Activated CD4-positive, alpha-beta T cell treated with anti-CD3 and anti-CD28 coated beads, Interleukin-2, amount 10 ng/mL, durations not matched to agents 7 days and 5 days (primary cell): Measurements from ENCODE around the gene GLI2. TPM values are rescaled to one million over a fixed set of nuclear protein-coding genes. Genes with fewer than 3 reads are reported as not detected.

Experiments used
- CTCF ChIA-PET: fragments of 350-600 bp; sonication (Branson Sonifier 250); formaldehyde crosslinking; loops from one replicate; lab custom pipeline; 2021; ENCODE audit warnings: antibody characterized with exemption; lab: Charles Lee
- POLR2A ChIA-PET: fragments of 350-600 bp; sonication (Branson Sonifier 250); formaldehyde crosslinking; loops from one replicate; lab custom pipeline; 2021; ENCODE audit warnings: antibody characterized with exemption; lab: Charles Lee
- DNase-seq: peaks from one replicate; pipeline ENCODE4 v3.0.0-alpha.2; 2020
- H3K27ac Mint-ChIP-seq: one replicate; pipeline ENCODE4 v1.8.0; 2021; ENCODE audit warnings: mild to moderate bottlenecking, moderate library complexity, mixed read lengths
- H3K27me3 Mint-ChIP-seq: one replicate; pipeline ENCODE4 v1.8.0; 2021; ENCODE audit warnings: mixed read lengths
- H3K36me3 Mint-ChIP-seq: one replicate; pipeline ENCODE4 v1.8.0; 2021; ENCODE audit warnings: low read depth, mixed read lengths
- H3K4me1 Mint-ChIP-seq: one replicate; pipeline ENCODE4 v1.8.0; 2021; ENCODE audit warnings: mixed read lengths
- H3K4me3 Mint-ChIP-seq: one replicate; pipeline ENCODE4 v1.8.0; 2021; ENCODE audit warnings: mild to moderate bottlenecking, moderate library complexity, mixed read lengths
- H3K9me3 Mint-ChIP-seq: one replicate; pipeline ENCODE4 v1.8.0; 2021; ENCODE audit warnings: mixed read lengths
- total RNA-seq, 2 experiments: library from RNA; stranded (reverse); gene quantifications; one replicate each; pipeline ENCODE4 v1.2.3, GENCODE V29; 2021

Gene GLI2
- total RNA-seq, 2 experiments from 2014 or later, result 0.07 to 0.12 TPM

DNA sequence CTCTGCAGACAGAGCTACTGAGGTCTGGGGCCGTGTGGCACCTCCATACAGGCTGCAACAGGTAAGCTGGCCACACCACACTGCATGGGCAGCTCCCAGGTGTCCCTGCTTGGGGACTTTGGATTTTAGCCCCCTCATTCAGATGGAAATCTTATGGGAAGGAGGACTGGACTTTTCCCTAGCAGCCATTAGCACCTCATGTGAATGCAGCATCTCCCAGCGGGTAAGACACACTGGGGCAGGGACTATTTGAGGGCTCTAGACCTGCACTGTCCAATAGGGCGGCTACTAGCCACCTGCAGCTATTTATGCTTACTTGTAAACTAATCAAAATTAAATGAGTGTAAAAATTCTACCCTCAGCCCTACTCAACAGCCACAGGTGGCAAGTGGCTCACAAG, 34.2 kb upstream of the GLI2 start:
- H3K36me3 Mint-ChIP-seq, result no peaks in the 10 kb centered on the region
- ChIA-PET POLR2A (no interaction called here), CTCF (no interaction called here)
- H3K4me1 Mint-ChIP-seq, result no peaks in the 10 kb centered on the region
- peaks cover 17% of the 10 kb centered on the region for H3K27me3 Mint-ChIP-seq
- no peak overlapping the region for H3K4me3 Mint-ChIP-seq
- no peak overlapping the region for H3K27ac Mint-ChIP-seq
- DNase-seq, result no peak
- H3K9me3 Mint-ChIP-seq, result no peaks in the 10 kb centered on the region

DNA sequence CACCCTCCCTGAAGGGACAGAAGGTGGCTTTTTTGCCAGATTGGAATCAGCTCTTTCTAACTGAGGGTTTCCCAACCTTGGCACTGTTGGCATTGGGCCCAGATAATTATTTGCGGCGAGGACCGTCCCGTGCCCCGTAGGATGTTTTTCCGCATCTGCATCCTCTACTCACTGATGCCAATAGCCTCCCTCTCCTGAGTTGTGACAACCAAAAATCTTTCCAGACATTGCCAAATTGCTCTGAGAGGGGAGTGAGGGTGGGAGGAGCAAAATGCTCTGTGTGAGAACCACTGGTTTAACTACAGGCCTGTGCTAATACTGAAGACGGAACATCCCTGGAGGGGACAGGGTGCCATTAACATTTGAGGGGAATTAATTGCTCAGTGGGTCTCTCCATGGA, 33.6 kb upstream of the GLI2 start:
- no peaks in the 10 kb centered on the region for H3K4me1 Mint-ChIP-seq
- CTCF ChIA-PET, result no interaction called here
- H3K27ac Mint-ChIP-seq, result no peak overlapping the region
- DNase-seq, result no peak
- H3K27me3 Mint-ChIP-seq, result peaks cover 12% of the 10 kb centered on the region
- H3K36me3 Mint-ChIP-seq, result no peaks in the 10 kb centered on the region
- no peak overlapping the region for H3K4me3 Mint-ChIP-seq
- H3K9me3 Mint-ChIP-seq, result no peaks in the 10 kb centered on the region
- POLR2A ChIA-PET, result no interaction called here

DNA sequence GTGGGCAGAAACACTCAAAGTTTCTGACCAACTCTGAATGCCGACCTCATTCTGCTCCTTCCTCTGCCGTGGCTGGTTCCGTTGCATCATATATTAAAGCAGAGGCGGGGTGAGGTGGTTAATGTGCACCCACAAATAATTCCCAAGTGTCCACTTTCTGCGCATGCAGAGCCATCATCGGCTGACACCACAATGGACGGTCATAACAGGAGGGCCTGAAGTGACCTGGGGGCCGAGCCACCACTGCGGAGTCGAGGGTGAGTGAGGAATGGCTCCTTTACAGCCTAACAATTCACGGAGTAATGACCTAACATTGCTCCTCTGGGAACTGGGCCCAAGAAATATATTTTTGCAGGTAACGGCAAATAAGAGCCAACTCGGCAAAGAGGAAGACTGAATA, 32.9 kb upstream of the GLI2 start:
- H3K27me3 Mint-ChIP-seq, result peaks cover 10% of the 10 kb centered on the region
- no peak overlapping the region for H3K27ac Mint-ChIP-seq

DNA sequence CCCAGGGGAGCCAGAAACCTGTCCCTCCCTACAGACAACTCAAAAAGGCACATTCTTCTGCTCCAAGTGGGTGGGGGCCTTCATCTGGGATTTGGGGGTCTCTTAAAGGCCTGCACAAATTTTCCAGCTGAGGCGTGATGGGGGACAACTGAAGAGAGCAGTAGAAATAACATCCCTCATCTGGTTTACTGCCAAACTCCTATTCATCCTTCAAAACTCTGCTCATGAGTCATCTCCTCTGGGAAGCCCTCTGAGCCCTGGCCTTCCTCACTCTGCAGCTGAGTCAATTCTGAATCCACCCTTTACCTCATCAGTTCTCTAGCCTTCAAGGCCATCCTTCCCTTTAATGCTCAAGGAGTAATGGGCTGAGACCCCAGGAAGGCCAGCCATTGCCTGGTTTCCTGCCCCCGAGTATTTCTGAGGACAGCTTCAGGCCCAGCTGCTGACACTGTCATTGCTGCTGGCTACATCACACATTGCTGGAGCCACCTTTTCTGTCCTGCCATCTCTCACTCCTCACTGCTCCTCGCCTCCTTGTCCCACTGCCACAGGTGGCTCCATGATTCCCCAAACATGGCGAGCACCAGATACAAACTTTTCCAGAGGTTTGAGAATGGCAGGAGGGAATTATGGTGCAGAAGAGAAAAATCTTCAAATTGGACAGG, 32.2 kb upstream of the GLI2 start:
- Mint-ChIP-seq H3K9me3 (no peaks in the 10 kb centered on the region), H3K4me3 (no peak overlapping the region), H3K4me1 (no peaks in the 10 kb centered on the region), H3K27ac (no peak overlapping the region), H3K27me3 (peaks cover 10% of the 10 kb centered on the region), H3K36me3 (no peaks in the 10 kb centered on the region)
- DNase-seq, result no peak
- POLR2A ChIA-PET, result no interaction called here
- CTCF ChIA-PET, result no interaction called here

More for the DNA sequence above, 32.9 kb upstream of the GLI2 start:
- no peaks in the 10 kb centered on the region for H3K4me1 Mint-ChIP-seq
- ChIA-PET POLR2A (no interaction called here), CTCF (no interaction called here)
- no peaks in the 10 kb centered on the region for H3K9me3 Mint-ChIP-seq
- H3K36me3 Mint-ChIP-seq, result no peaks in the 10 kb centered on the region
- DNase-seq, result no peak
- no peak overlapping the region for H3K4me3 Mint-ChIP-seq

DNA sequence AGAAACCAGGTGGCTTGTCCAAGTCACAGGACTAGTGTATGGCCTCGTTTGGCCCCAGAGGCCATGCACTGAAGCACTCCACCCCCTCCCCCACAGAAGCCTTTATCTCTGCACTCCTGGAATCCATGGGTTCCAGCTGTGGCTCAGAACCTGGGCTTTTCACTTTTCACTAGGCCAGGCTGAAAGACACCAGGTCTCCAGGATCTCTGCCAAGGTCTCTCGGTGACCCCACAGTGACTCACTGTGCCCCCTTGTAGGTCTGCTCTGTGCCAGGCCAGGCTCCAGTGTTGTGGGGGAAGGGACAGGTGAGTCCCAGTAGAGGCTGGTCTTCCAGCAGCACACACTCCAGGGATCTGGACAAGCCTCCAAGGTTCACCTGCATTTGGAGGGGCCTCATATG, 31.0 kb upstream of the GLI2 start:
- no peaks in the 10 kb centered on the region for H3K36me3 Mint-ChIP-seq
- no peak overlapping the region for H3K27ac Mint-ChIP-seq
- H3K4me1 Mint-ChIP-seq, result no peaks in the 10 kb centered on the region
- H3K27me3 Mint-ChIP-seq, result peaks cover 8% of the 10 kb centered on the region
- DNase-seq, result no peak
- H3K4me3 Mint-ChIP-seq, result no peak overlapping the region
- H3K9me3 Mint-ChIP-seq, result no peaks in the 10 kb centered on the region
- ChIA-PET POLR2A (no interaction called here), CTCF (no interaction called here)

DNA sequence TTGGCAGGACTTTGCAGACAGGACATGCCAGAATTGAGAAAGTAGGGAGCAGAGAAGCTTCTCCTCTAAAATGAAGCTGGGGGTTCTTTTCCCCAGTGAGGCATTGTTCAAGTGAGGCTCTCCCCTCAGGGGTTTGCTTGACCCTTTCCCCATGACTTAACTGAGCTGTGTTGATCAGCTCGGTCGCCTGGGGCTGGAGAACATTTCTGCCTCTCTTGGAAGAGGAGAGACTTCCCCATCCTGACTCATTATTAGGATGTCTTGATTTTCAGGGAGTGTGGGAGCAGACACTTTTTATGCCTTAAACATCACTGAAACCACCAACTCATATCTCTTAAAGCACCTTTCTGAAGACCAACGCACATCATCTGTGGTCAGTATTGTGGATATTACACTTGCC, 27.9 kb upstream of the GLI2 start:
- ChIA-PET CTCF (no interaction called here), POLR2A (no interaction called here)
- H3K36me3 Mint-ChIP-seq, result no peaks in the 10 kb centered on the region
- DNase-seq, result no peak
- H3K4me1 Mint-ChIP-seq, result peaks cover 8% of the 10 kb centered on the region
- H3K27me3 Mint-ChIP-seq, result peaks cover 11% of the 10 kb centered on the region
- H3K4me3 Mint-ChIP-seq, result no peak overlapping the region
- H3K9me3 Mint-ChIP-seq, result no peaks in the 10 kb centered on the region
- no peak overlapping the region for H3K27ac Mint-ChIP-seq

DNA sequence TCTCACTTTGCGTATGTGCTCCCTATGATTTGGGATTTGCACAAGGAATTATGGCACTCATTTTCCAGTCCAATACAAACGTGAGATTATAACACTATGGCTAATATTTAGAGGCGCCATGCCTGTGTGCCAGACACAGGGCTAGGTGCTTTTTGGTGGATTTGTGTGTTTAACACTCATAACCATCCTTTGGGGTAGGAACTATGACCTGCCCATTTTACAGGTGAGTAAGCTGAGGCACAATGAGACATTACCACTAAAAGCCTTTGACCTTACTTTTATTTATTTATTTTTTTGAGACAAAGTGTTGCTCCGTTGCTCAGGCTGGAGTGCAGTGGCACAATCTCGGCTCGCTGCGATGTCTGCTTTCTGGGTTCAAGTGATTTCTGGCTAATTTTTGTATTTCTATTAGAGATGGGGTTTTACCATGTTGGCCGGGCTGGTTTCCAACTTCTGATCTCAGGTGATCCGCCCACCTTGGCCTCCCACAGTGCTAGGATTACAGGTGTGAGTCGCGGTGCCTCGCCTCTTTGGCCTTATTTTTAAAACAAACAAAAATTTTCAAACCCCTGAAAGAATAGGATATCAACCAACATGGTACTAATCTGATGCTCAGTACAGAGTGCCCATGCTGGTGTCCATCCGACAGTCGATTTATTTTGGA, 26.6 kb upstream of the GLI2 start:
- no peak for DNase-seq
- ChIA-PET CTCF (no interaction called here), POLR2A (no interaction called here)
- Mint-ChIP-seq H3K27me3 (peaks cover 18% of the 10 kb centered on the region), H3K4me1 (peaks cover 9% of the 10 kb centered on the region), H3K27ac (no peak overlapping the region), H3K36me3 (no peaks in the 10 kb centered on the region), H3K9me3 (no peaks in the 10 kb centered on the region), H3K4me3 (no peak overlapping the region)

DNA sequence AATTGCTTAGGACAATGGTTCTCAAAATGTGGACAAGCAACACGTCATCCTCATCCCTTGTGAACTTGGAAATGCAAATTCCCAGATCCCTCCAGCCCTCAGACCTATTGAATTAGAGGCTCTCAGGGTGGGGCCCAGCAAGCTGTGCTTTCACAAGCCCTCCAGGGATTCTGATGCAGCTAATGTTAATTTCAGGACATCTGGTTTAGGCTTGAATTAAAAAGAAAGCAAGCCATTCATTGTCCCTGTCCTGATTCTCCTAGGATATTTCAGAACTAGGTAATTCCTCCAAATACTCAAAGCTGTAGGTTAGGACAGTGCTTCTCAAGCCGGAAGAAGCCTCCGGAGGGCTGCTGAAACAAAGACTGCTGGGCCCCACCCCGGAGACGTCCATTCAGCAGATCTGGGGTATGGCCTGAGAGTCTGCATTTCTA, 26.0 kb upstream of the GLI2 start:
- Mint-ChIP-seq H3K4me3 (no peak overlapping the region), H3K27ac (no peak overlapping the region), H3K36me3 (no peaks in the 10 kb centered on the region), H3K4me1 (peaks cover 9% of the 10 kb centered on the region), H3K27me3 (peaks cover 18% of the 10 kb centered on the region), H3K9me3 (no peaks in the 10 kb centered on the region)
- CTCF ChIA-PET, result no interaction called here
- POLR2A ChIA-PET, result no interaction called here
- DNase-seq, result no peak

DNA sequence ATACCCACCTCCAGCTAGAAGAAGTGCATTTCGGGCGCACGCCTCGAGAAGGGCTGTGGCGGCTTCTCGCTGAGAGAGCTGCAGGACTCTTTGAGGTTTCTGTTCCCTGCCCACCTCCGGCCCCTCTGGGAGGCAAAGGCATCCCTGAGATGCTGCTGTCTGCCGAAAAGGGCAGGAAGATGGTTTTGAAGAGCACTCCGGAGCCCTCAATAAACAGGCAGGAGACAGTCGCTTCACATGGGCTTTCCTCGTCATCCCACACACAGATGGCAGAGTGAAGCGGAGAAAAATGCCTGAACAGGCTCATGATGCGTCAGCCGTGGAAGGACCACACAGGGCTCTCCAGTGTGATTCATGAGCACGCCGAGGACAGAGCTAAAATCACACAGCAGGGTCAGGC, 25.4 kb upstream of the GLI2 start:
- CTCF ChIA-PET, result no interaction called here
- H3K4me3 Mint-ChIP-seq, result no peak overlapping the region
- no peak for DNase-seq
- POLR2A ChIA-PET, result no interaction called here
- H3K9me3 Mint-ChIP-seq, result no peaks in the 10 kb centered on the region
- peaks cover 9% of the 10 kb centered on the region for H3K4me1 Mint-ChIP-seq
- no peaks in the 10 kb centered on the region for H3K36me3 Mint-ChIP-seq
- peaks cover 18% of the 10 kb centered on the region for H3K27me3 Mint-ChIP-seq
- H3K27ac Mint-ChIP-seq, result no peak overlapping the region

DNA sequence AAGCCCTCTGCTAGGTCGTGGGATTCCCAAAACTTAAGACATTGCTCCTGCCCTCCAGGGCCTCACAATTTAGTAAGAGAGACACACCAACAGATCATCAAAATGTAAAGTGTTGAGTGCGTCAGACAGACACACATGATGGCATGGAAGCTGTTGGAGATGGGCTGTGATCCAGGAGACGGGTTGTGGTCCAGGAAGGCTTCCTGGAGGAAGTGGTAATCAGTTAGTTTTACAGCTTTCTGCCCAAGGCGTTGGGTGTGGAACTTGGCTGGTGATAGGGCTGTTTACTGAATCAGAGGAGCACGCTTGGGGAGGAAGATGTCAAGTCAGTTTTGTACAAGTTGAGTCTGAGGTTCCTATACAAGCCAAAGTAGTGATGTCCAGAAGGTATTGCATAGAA, 24.0 kb upstream of the GLI2 start:
- H3K9me3 Mint-ChIP-seq, result no peaks in the 10 kb centered on the region
- H3K4me3 Mint-ChIP-seq, result no peak overlapping the region
- peaks cover 9% of the 10 kb centered on the region for H3K4me1 Mint-ChIP-seq
- peaks cover 19% of the 10 kb centered on the region for H3K27me3 Mint-ChIP-seq
- ChIA-PET POLR2A (no interaction called here), CTCF (no interaction called here)
- H3K36me3 Mint-ChIP-seq, result no peaks in the 10 kb centered on the region
- no peak overlapping the region for H3K27ac Mint-ChIP-seq
- no peak for DNase-seq

DNA sequence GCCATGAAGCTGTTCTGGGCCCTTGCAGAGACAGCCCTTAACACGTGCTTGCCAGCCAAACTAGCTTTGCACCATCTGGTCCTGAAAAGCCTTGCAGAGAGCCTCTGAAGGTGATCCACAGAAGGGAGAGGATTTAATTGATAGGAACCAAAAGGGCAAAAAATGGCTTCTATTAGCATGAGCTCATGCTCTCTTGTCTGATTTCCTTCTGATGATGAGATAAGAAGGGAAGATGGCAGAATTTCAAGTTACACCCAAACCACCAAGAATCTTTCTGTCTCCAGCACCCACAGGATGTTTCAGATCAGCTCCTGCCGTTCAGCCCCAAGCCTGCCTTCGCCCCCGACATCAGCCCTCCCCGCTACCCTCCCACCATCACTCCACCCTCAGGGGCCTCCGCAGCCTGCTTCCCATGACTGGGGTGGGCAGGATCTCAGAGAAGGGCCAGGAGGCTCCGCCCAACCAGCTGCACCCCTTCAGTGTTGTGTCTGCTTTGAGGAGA, 23.4 kb upstream of the GLI2 start:
- ChIA-PET POLR2A (no interaction called here), CTCF (no interaction called here)
- DNase-seq, result no peak
- peaks cover 9% of the 10 kb centered on the region for H3K4me1 Mint-ChIP-seq
- no peak overlapping the region for H3K4me3 Mint-ChIP-seq
- peaks cover 19% of the 10 kb centered on the region for H3K27me3 Mint-ChIP-seq
- no peaks in the 10 kb centered on the region for H3K36me3 Mint-ChIP-seq
- H3K27ac Mint-ChIP-seq, result no peak overlapping the region
- H3K9me3 Mint-ChIP-seq, result no peaks in the 10 kb centered on the region

- no peaks in the 10 kb centered on the region for H3K36me3 Mint-ChIP-seq
- H3K4me3 Mint-ChIP-seq, result no peak overlapping the region
- CTCF ChIA-PET, result no interaction called here
- no peak for DNase-seq
- H3K27ac Mint-ChIP-seq, result no peak overlapping the region
- peaks cover 19% of the 10 kb centered on the region for H3K27me3 Mint-ChIP-seq
- peaks cover 9% of the 10 kb centered on the region for H3K4me1 Mint-ChIP-seq
- POLR2A ChIA-PET, result no interaction called here
- no peaks in the 10 kb centered on the region for H3K9me3 Mint-ChIP-seq
Measured at GRCh38 chr2:120715353-120715752, 20.3 kb upstream of the GLI2 start.

DNA sequence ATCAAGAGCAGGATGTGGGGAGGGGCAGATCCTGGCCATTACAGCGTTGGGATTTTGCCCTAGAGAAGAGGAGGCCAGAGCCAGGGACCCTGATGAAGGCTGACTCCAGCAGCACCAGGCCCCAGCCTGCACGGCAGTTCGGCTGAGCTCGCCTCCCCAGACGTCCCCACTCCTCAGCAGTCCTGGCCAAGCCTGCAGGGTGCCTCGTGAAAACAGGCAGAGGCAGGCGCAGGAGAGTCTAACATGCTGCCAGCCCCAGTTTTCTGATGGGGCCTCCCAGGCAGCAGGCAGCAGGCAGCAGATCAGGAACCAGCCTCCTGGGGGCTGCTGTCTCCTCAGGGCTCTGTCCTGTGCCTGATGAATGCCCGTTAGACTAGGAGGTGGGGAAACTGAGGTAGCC, 19.7 kb upstream of the GLI2 start:
- H3K9me3 Mint-ChIP-seq, result no peaks in the 10 kb centered on the region
- peaks cover 19% of the 10 kb centered on the region for H3K27me3 Mint-ChIP-seq
- no peaks in the 10 kb centered on the region for H3K36me3 Mint-ChIP-seq
- CTCF ChIA-PET, result no interaction called here
- DNase-seq, result no peak
- H3K4me1 Mint-ChIP-seq, result peaks cover 9% of the 10 kb centered on the region
- H3K4me3 Mint-ChIP-seq, result no peak overlapping the region
- POLR2A ChIA-PET, result no interaction called here
- no peak overlapping the region for H3K27ac Mint-ChIP-seq
